Testis (tissue), 3 donors: ENCODE results near the gene EFNA2. TPM values are rescaled to one million over a fixed set of nuclear protein-coding genes. Genes with fewer than 3 reads are reported as not detected.

Source experiments
- DNase-seq: peaks from one replicate; pipeline ENCODE4 v3.0.0-alpha.2; 2019
- H3K27ac ChIP-seq, 2 donors: fragments of 200-600 bp; sonication (generic); one replicate each; pipeline ENCODE4 v1.5.1; 2019
- H3K27me3 ChIP-seq: fragments of 200-600 bp; sonication (generic); one replicate; pipeline ENCODE4 v1.5.1; 2019
- H3K36me3 ChIP-seq: fragments of 200-600 bp; sonication (generic); one replicate; pipeline ENCODE4 v1.5.1; 2017; ENCODE audit warnings: low read depth; ENCODE audit errors: missing control alignments
- H3K4me1 ChIP-seq: fragments of 200-600 bp; sonication (generic); one replicate; pipeline ENCODE4 v1.5.1; 2019
- H3K4me3 ChIP-seq, 2 donors: fragments of 200-600 bp; sonication (generic); one replicate each; pipeline ENCODE4 v1.5.1; 2017 to 2019
- H3K9me3 ChIP-seq: fragments of 200-600 bp; sonication (generic); one replicate; pipeline ENCODE4 v1.5.1; 2017
- CTCF ChIP-seq, 3 experiments: fragments of 450-650 bp in 2 of 3; fragments of 200-600 bp in 1 of 3; sonication (generic) in 1 of 3; IDR thresholded peaks; one replicate each; pipeline ENCODE4 v1.5.1; 2016 to 2019; ENCODE audit warnings: antibody characterized with exemption in 3 of 3, mild to moderate bottlenecking in 2 of 3, moderate library complexity in 1 of 3
- POLR2A ChIP-seq: fragments of 450-650 bp; IDR thresholded peaks from one replicate; pipeline ENCODE4 v1.6.1; 2017; ENCODE audit warnings: antibody characterized with exemption, mild to moderate bottlenecking, moderate library complexity
- WGBS, 2 donors: methylation state at CpG; one replicate each; pipeline ENCODE4 v1.1.5; 2018; 5-methylcytosine and 5-hydroxymethylcytosine counted together
- intact Hi-C: fragments of 100-400 bp; cut with DNase I; formaldehyde crosslinking; loops from one replicate; pipeline ENCODE4 v1.15.1; 2023; ENCODE audit warnings: low total_unique reads
- polyA plus RNA-seq: library from polyadenylated mRNA; stranded (reverse); fragments of 350-450 nt; fragmentation: Illumina TruSeq; extraction: RNeasy Lipid Tissue Mini Kit (QIAGEN cat#74804); gene quantifications from one replicate; pipeline ENCODE4 v1.2.3, GENCODE V29; 2014; ENCODE audit warnings: low read depth, low replicate concordance; ENCODE audit not compliant: insufficient read depth
- total RNA-seq, 2 donors: library from RNA; depleted of rRNA; stranded (reverse); fragments of >200 nt; gene quantifications; one replicate each; pipeline ENCODE4 v1.2.3, GENCODE V29; 2016

Gene EFNA2
- total and polyA plus RNA-seq, 3 donors from 2014 or later = 0.61 to 2.9 (median 1.5) TPM

- Histone ChIP-seq H3K4me1 (no peaks in the 10 kb centered on the region), H3K36me3 (no peaks in the 10 kb centered on the region), H3K4me3 (no peak overlapping the region), H3K9me3 (no peaks in the 10 kb centered on the region), H3K27me3 (no peaks in the 10 kb centered on the region), H3K27ac (no peak overlapping the region)
- WGBS, 2 donors = 93 to 96% methylated on average over 18 to 22 of the region's 22 CpGs
- intact Hi-C loops = no loop called here
- no peak for DNase-seq
- no peak for TF ChIP-seq CTCF (IDR thresholded peaks at IDR 0.05)
- TF ChIP-seq POLR2A = no peak
Measured at GRCh38 chr19:1336079-1336684, 50.5 kb downstream of the EFNA2 start.

- Histone ChIP-seq H3K4me3 (no peak overlapping the region), H3K9me3 (no peaks in the 10 kb centered on the region), H3K36me3 (no peaks in the 10 kb centered on the region), H3K27me3 (no peaks in the 10 kb centered on the region), H3K27ac (no peak overlapping the region), H3K4me1 (peaks cover 9% of the 10 kb centered on the region)
- intact Hi-C loops = no loop called here
- TF ChIP-seq POLR2A = no peak
- TF ChIP-seq CTCF (IDR thresholded peaks at IDR 0.05) = no peak
- 64 to 81% methylated on average over 15 to 26 of the region's 28 CpGs for WGBS, 2 donors
- DNase-seq = peak; percentile 47
Measured at GRCh38 chr19:1340681-1341469, 55.2 kb downstream of the EFNA2 start.

- peak overlapping the region in 1 of 2 donors; percentile 44 for H3K27ac ChIP-seq
- TF ChIP-seq CTCF (IDR thresholded peaks at IDR 0.05) (no peak), POLR2A (no peak)
- WGBS, 2 donors = 34 to 35% methylated on average over 7 of the region's 7 CpGs
Measured at GRCh38 chr19:1343041-1343440, 57.4 kb downstream of the EFNA2 start.

GRCh38 chr19:1349211-1349610 lies 63.5 kb downstream of the EFNA2 start:
- WGBS, 2 donors = 89 to 90% methylated on average over 18 of the region's 18 CpGs

More at GRCh38 chr19:1343041-1343440, 57.4 kb downstream of the EFNA2 start:
- Histone ChIP-seq H3K4me3 (no peak overlapping the region), H3K9me3 (no peaks in the 10 kb centered on the region), H3K4me1 (peaks cover 9% of the 10 kb centered on the region), H3K27me3 (no peaks in the 10 kb centered on the region), H3K36me3 (no peaks in the 10 kb centered on the region)
- intact Hi-C loops = no loop called here
- no peak for DNase-seq

More at GRCh38 chr19:1349211-1349610, 63.5 kb downstream of the EFNA2 start:
- intact Hi-C loops = no loop called here
- no peaks in the 10 kb centered on the region for H3K9me3 ChIP-seq
- H3K4me3 ChIP-seq = no peak overlapping the region
- no peak overlapping the region for H3K27ac ChIP-seq
- no peaks in the 10 kb centered on the region for H3K27me3 ChIP-seq
- no peaks in the 10 kb centered on the region for H3K36me3 ChIP-seq
- TF ChIP-seq CTCF (IDR thresholded peaks at IDR 0.05) = no peak
- no peak for DNase-seq
- peaks cover 8% of the 10 kb centered on the region for H3K4me1 ChIP-seq
